ENCODE data around the gene CR1. TPM values are rescaled to one million over a fixed set of nuclear protein-coding genes. Genes with fewer than 3 reads are reported as not detected.
"Not testable (repeated sequence)": the region's sequence is repeated elsewhere in the genome, so short reads cannot be mapped to it uniquely, and the experiment has no call there.

CR1 gene
- total RNA-seq (2014; rRNA removed; shearing (Covaris generic)), result not detected in 2 replicates

DNA sequence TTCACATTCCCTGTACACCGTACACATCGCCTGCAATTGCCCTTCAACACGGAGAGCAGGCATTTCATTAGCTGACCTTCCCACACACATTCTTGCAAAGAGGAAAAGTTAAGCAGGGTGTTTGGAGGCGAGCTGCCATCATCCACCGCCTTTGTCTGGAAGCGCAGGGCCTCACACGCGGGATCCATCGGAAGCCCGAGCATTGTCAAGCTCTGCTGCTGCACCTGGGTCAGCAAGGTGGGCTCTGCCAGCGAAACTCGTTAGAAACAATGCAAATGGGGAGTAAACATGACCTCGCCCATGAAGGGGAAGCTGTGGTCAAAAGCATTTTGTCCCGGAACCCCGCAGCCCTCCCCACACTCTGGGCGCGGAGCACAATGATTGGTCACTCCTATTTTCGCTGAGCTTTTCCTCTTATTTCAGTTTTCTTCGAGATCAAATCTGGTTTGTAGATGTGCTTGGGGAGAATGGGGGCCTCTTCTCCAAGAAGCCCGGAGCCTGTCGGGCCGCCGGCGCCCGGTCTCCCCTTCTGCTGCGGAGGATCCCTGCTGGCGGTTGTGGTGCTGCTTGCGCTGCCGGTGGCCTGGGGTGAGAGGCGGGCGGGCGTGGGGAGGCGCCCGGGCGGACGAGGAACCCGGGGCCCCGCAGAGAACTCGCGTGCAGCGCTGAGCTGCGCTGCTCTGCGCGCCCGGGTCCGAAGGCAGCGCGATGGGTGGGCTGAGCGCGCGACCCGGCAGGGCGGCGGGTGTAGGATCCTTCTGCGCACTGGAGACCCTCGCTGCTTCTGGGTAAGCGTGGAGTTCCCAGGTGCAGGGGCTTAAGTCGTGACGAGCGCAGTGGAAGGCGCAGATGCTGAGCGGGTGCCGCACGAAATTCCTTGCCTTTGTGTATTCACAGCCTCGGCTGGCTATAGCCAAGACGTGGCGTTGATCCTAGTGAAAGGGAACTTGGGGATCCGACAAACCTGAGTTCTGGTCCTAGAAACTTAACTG, at the start of gene CR1:
TSS of gene CR1 (plus strand) at position 357 of the 992 bp plus-strand sequence. CDS start at position 468, 111 bp downstream.
- DNase-seq (ENCODE audit: low spot score), result no peak

DNA sequence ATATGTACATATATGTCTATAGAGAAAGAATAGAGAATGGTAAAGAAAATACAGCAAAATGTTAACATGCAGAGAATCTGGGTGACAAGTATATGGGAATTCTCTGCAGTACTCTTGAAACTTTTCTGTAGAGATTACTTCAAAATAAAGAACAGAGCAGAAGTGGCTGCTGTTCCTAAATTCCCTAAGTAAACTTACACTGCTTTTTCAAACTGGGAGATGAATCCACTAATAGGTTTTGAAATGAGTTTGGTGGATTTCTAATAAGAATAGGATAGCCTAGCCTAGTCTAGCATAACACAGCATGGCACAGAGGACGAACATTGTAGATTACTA, 42.3 kb upstream of the CR1 start:
- DNase-seq (ENCODE audit: low spot score), result no peak

DNA sequence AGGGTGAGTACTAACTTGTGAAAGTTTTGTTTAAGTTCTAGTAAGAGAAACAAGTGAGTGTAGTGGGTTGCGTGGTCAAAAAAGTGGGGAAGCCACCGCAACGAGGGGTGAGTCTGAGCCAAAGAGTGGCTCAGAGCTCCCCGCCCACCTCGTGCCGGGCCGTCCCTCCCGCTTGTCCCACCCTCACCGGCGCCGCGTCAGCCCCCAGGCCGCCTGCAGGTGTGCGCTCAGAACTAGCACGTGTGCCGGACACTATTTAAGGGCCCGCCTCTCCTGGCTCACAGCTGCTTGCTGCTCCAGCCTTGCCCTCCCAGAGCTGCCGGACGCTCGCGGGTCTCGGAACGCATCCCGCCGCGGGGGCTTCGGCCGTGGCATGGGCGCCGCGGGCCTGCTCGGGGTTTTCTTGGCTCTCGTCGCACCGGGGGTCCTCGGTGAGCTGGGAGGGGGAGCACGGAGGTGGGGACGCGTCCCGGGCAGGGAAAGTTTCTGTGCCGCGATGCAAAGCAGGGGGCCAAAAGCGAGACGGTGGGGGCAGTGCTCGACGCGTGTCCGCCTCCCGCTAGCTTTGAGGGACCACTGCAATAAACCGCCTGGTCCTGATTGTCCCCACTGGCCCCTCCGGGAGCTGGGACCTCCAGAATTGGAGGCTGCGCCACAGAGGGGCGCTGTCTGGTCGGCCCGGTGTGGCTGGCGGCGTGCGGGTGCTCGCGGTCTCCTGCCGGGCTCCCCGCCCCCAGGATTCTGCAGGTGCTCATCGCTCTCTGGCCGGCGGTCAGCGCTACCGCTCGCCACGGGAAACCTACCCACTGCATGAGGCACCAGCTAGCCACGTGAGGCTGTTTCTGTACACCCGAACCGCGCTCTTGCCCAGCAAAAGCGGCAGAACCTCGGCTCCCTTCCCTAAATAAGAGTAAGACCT, 41.7 kb upstream of the CR1 start, which contains the start of gene CR2:
TSS of gene CR2 (plus strand) at position 283 of the 919 bp plus-strand sequence. CDS start at position 374, 91 bp downstream.
- no peak for DNase-seq (ENCODE audit: low spot score)

DNA sequence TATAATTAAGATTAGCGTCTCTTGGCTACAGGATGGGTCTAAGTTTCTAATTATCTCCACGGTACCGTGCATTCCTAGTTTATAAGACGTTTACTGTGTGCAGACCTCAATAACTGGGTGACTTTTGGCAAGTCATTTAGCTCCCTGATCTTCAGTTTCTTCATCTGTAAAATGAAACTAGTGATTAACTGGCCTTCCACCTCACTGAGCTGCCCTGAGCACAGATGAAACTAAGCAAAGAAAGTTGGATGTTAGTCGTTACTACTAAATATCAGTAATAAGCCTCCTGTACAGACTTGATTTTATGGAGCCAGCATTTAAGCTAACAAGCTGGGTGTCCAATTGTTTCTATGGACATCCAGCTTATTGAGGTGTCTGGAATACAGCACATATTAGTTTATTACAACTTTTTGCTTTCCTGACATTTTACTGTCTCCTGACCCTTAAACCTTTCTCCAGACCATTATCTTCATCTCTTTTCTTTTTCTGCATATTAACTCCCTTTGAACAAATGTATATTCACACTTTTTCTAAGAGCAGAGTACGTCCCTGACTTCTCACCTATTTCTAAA, 40.7 kb upstream of the CR1 start:
- no peak for DNase-seq (ENCODE audit: low spot score)

DNA sequence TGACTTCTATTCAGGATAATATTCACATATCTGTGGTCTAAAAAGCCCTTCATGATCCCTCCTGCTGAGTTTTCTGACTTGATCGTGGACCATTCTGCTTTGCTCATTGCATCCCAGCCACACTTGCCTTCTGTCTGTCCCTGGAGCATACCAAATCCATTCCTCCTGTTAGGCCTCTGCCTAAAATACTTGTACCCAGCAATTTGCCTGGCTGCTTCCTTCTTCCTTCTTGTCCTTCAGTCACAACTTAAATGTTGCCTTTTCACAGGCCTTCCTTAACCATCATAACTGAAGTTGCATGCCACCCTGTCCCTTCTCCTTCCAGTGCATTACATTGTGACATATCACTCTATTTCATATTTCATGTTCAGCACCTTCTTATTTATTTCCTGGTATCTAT, 37.5 kb upstream of the CR1 start:
- no peak for DNase-seq (ENCODE audit: low spot score)

DNA sequence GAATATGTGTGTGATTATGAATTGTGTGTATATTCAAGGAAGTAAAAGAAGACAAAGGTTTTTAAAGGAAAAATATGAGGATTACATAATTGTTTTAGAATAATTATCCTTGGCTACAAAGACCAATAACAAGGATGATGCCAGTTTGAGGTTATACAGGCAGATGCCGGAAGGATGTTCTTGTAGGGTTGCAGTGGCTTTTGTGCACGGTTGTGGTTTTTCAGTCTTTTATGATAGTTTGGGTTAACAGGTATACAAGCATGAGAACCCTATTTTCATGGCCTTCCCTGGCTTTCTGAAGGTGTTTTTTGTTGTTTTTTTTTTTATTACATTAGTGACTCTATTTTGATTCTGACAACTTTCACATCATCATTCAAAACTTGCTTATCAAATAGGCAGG, 36.9 kb upstream of the CR1 start:
- DNase-seq (ENCODE audit: low spot score), result no peak

DNA sequence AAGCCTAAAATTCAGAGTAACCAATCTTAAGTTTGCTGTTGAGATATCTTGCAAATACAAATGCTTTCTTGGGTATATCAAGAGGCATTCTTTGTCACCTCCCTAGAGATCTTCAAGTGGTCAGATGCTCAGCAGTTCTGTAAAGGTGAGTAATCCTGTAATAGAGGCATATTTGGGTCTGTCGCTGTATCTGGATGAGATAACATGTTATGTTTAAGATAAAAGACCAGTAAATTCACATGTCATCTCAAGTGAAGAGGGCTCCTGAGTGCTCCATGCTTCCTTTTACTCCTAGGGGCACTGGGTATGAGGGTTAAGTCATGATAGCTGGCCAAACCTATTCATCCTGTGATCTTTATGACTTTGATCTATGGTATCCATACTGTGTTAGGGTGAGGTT, 34.3 kb upstream of the CR1 start:
- no peak for DNase-seq (ENCODE audit: low spot score)

DNA sequence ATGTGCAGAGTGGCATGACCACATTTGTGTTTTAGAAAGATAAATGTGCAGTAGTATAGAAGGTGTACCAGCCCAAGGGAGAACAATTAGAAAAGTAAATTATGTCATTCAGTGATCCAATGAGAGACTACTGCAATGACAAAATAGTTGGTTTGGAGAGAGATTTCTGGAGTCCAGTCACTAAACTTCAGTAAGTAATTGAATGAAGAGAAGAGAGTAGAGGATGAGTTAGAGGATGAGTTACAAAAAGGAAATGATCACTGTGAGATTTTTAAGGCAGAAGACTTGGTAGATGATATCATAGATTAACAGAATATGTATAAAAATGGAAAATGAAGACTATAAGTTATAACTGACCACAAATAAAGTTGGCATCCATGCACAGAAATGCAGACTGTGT, 33.4 kb upstream of the CR1 start:
- DNase-seq (ENCODE audit: low spot score), result no peak

DNA sequence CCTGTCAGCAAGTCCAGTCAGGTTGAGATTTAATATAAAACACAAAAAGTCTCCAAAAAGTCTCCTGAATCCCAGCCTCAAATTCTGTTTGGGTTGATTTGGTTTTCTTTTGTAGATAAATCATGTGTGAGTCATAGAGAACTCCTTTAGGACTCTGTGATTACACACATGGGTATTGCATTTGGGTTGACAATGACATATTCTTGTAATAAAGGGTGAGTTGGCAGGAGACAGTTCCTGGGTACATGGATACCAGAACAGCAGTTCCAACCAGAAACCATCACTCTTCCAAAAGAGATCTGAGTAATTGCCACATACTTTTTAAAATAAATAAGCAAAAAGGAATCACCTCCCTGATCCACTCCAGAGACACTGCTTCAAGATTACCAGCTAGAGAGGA, 32.9 kb upstream of the CR1 start:
- DNase-seq (ENCODE audit: low spot score), result no peak

DNA sequence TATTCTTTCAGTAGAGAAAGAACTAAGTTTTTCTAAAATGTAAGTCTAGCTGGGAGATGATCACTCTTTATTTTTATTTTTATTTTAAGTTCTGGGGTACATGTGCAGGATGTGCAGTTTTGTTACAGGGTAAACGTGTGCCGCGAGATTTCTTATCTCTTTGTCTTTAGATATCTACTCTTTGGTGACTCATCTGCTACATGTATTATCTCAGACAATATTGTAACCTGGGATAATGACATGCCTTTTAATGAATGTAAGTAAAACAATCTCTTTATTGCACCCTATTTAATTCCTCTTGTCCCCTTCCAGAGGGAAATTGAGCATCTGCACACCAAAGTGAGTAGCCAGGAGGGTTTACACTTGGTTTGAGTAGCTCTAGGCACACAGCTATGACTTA, 32.4 kb upstream of the CR1 start:
- no peak for DNase-seq (ENCODE audit: low spot score)

DNA sequence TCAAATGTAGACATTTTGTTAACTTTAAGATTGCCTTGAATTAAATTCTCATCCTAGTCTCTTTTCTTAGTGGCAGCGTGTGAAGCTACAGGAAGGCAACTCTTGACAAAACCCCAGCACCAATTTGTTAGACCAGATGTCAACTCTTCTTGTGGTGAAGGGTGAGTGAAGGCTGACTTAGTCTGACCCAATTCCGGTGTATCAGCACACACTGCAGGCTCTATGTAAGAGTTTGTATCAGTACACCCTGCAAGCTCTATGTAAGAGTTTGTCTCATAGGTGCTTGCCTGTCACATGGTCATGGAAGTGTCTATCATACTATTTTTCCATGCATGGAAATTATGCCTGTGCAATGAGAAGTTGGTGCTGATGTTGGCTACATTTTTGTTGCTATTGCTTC, 25.0 kb upstream of the CR1 start:
- no peak for DNase-seq (ENCODE audit: low spot score)

DNA sequence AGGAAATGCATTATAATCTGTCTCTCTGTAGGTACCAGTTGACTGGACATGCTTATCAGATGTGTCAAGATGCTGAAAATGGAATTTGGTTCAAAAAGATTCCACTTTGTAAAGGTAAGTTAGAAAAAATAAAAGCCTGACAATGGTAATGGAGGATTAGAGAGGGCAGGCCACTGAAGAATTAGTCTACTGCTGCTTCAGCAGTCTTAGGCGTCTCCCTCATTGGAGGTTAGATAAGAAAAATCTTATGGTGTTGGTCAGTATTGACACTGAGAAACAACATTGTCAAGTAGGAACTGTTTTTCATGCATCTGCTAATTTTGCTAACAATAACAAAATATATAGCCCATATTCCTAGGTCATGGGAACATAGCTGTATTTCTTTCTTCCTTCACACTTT, 21.7 kb upstream of the CR1 start:
- DNase-seq (ENCODE audit: low spot score), result no peak

DNA sequence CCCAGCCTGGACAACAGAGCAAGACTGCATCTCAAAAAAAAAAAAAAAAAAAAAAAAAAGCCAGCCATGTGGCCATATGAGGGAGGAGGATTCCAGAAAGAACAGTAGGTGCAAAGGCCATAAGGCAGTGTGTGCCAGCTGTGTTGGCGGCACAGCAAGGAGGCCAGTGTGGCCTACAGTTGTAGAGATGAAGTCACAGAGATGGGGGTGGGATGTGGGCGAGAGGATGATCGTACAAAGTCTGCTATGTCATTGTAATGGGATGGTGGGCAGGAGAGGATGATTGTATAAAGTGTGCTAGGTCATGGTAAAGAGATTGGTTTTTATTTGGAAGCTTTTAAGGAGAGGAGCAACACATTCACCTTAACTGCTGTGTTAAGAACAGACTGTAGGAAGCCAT, 9.8 kb upstream of the CR1 start:
- DNase-seq (ENCODE audit: low spot score), result no peak

DNA sequence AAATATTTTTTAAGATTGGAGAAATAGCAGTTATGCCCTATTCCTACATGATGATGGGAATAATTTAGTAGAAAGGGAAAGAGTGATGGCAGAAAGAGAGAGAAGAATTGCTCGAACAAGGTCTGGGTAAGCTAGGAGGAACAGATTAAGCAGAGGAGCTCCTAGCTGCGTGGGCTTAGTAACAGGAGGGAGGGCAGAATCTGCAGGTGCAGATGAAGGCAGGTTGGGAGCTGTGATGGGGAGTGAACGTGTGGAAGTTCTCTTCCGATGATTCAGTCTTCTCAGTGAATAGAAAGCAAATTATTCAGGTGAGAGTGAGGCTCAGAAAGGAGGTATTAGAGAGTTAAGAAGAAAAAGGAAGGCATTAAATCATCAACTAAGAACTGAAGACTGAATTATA, 8.3 kb upstream of the CR1 start:
- no peak for DNase-seq (ENCODE audit: low spot score)

DNA sequence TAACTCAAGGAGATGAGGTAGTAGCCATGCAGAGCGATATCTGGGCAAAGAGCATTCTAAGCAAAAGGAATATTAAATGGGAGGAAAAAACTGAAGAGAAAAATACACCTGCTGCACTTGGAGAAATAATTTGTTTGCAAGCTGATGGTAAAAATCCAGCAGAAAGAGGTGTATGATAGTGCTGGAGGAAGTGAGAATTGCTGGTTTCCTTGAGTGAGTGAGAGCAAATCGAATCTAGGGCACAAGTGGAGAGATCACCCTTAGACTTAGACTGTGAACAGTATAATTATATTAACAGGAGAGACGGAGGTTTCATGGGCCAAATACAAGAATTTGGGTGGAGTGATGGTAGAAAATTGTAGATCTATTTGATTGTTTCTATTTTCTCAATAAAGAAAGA, 2.7 kb upstream of the CR1 start:
- no peak for DNase-seq (ENCODE audit: low spot score)

DNA sequence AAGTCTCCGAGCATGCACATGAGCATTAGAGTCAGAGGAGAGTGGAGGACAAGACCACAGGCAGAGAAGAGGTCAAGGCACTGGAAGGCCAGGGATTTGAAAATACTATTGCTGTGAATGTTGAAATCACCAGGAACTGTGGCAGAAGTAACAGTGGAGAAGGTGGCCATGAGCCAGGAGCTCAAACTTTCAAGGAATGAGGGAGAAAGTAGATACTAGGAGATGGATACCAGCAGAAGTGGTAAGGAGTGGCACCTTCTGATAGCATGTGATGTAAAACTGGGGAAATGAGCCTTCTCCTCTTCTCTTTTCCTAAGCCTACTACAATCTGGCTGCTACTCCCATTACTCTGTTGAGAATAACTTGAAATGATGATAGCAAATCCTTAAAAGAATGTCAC, 1.8 kb upstream of the CR1 start:
- DNase-seq (ENCODE audit: low spot score), result no peak

DNA sequence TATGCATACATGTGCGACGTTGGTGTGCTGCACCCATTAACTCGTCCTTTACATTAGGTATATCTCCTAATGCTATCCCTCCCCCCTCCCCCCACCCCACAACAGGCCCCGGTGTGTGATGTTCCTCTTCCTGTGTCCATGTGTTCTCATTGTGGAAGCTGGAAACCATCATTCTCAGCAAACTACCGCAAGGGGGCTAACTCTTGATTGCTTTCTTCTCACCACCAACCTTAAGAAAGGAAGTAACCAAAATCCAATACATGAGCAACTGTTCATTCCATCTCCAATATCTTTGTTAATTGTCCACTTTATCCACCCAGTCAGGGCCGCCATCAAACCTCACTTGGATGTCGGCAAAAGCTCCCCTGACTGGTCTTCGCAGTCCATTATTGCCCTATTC, 676 bp upstream of the CR1 start:
- DNase-seq (ENCODE audit: low spot score), result not testable (repeated sequence)

DNA sequence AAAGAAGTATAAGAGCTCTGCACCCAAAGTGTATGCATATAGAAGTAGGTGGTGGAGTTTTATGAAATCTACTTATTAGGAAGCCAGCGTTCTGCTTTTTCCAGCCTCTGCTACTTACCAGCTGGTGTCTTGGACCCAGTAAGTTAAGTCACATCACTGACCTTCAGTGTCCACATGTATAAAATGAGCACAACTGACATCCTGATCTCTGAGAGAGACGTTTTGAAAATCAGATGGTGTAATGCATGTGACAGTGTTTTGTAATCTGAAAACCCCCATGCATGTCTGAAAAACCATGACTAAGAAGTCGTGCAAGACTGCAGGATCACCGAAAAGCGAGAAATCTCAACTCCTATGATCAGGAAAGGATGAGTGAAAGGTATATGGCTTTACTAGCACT, 2.0 kb downstream of the CR1 start:
- DNase-seq (ENCODE audit: low spot score), result no peak

DNA sequence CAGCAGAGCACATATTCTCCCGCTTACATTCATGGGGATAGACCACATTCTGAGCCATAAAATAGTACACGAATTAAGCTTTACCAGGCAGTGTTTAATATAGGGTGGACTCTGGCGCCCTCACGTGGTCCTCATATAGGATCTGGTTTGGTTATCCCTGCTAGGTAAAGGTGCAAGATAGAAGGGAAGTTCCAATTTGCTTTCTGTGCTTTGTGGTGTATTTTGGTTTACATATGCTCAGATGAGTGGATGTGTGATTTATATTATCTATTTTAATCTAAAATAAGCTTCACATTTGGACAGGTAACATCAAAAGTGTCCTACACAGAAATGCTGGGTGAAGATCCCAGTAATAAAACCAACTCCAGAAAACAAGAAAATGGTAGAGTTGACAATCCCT, 3.6 kb downstream of the CR1 start:
- DNase-seq (ENCODE audit: low spot score), result peak; percentile 86

DNA sequence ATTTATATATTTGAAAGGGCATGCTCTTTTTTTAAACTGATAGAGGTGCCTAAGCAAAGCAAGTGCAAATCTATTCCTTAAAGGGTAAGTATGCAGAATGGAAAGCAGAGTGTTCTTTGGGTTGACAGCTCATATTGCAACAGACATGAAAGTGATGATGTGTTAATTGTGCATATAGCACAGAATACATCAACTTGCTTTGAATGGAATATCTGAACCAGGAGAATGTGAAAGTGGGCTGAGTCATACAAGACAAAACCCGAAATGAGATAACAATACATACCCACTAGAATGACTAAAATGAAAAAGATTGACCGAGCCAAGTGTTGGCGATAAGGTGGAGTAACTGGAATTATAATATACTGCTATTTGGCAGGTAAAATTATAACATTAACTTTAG, 4.3 kb downstream of the CR1 start:
- no peak for DNase-seq (ENCODE audit: low spot score)

DNA sequence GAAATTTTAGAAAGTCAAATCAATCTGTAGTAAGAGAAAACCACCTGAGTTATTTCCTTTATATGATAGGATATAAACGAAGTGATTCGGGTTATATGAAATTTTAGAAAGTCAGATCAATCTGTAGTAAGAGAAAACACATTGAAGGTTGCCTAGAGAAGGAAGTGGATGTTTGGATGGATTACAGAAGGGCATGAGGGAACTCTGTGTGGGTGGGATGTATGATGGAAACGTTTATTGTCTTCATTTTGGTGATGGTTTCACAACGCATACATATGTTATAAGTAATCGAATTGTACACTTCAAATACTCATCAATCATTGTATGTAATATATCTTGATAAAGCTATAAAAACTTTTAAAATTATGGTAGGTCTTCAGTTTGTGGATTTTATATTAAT, 5.1 kb downstream of the CR1 start:
- DNase-seq (ENCODE audit: low spot score), result no peak

DNA sequence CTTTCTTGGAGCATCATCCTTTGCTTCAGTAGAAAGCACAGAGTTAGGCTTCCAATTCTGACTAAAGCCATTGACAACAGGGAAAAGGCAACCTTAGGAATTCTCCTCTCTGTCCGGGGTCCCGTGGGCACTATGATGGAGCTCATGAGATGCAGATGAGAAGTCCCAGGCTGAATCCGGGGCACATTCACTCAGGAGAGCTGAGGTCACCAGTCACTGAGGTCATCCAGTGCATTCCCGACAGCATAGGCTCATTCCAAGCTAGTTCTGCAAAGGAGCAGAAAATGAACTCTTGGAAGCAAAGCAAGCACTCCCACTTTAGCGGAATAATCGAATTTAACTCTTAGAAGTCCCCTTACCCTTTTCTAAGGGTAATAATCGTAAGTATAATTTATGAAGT, 6.8 kb downstream of the CR1 start:
- no peak for DNase-seq (ENCODE audit: low spot score)

All from HT-29 (cell line).